MM.1S (cell line): ENCODE data around the gene SMCO3.

Source experiments
- EZH2 ChIP-seq: fragments of 300-600 bp; sonication (generic); optimal IDR thresholded peaks from 2 replicates; pipeline ENCODE3; 2017; ENCODE audit warnings: low read depth, mild to moderate bottlenecking, antibody characterized with exemption, low read length, mixed read lengths
- EZH2phosphoT487 ChIP-seq: fragments of 300-600 bp; sonication (generic); IDR thresholded peaks from 2 replicates; pipeline ENCODE4 v1.6.1; 2018; ENCODE audit warnings: antibody characterized with exemption, low read length
- TF ChIP-seq, protein P1 (sequence below): fragments of 300-600 bp; sonication (generic); IDR thresholded peaks from 2 replicates; pipeline ENCODE4 v1.5.1; 2016; ENCODE audit warnings: antibody characterized with exemption, low read length, mixed read lengths

DNA sequence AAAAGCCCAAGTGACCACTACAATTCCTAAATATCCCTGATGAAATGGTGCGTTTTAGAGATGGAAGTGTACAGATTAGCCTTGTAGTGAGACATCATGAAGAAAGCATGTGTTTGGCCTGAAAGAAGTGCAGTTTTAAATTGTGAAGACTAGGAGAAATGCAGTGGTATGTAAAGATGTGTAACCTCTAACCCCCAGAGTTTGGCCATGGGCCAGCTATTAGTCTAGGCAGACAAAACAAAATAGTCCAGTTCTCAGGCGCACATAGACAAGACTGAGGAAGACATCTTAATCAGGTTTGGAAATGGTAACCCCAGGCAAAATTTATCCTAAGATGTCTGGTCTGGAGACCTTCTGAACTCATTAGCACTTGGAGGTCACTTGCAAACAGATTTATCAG is 34.1 kb downstream of the SMCO3 start:
- TF ChIP-seq, protein P1, sequence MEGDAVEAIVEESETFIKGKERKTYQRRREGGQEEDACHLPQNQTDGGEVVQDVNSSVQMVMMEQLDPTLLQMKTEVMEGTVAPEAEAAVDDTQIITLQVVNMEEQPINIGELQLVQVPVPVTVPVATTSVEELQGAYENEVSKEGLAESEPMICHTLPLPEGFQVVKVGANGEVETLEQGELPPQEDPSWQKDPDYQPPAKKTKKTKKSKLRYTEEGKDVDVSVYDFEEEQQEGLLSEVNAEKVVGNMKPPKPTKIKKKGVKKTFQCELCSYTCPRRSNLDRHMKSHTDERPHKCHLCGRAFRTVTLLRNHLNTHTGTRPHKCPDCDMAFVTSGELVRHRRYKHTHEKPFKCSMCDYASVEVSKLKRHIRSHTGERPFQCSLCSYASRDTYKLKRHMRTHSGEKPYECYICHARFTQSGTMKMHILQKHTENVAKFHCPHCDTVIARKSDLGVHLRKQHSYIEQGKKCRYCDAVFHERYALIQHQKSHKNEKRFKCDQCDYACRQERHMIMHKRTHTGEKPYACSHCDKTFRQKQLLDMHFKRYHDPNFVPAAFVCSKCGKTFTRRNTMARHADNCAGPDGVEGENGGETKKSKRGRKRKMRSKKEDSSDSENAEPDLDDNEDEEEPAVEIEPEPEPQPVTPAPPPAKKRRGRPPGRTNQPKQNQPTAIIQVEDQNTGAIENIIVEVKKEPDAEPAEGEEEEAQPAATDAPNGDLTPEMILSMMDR = no peak
- TF ChIP-seq EZH2 (no peak), EZH2phosphoT487 (no peak)
